GM23338 (cell line): ENCODE measurements around the gene ARID1B. TPM values are rescaled to one million over a fixed set of nuclear protein-coding genes. Genes with fewer than 3 reads are reported as not detected.

ENCODE experiments used
- ATAC-seq: fragments of 200-7000 bp; cut with Tn5 transposase; 3 replicates; pipeline ENCODE4 v1.9.1; 2020
- DNase-seq: peaks from one replicate; pipeline ENCODE4 v3.0.0-alpha.2; 2015; ENCODE audit warnings: low spot score
- H2AFZ ChIP-seq: fragments of 200-600 bp; sonication (generic); 2 replicates; pipeline ENCODE4 v1.8.0; 2016; ENCODE audit warnings: antibody characterized with exemption, mild to moderate bottlenecking, moderate library complexity
- H3F3A ChIP-seq: fragments of 200-600 bp; sonication (generic); replicated peaks from 2 replicates; pipeline ENCODE4 v1.8.0; 2017; ENCODE audit warnings: antibody characterized with exemption, mixed run types, low read depth
- H3K27ac ChIP-seq: fragments of 200-600 bp; sonication (generic); 2 replicates; pipeline ENCODE4 v1.6.1; 2016; ENCODE audit warnings: low read depth
- H3K27me3 ChIP-seq: fragments of 200-600 bp; sonication (generic); 2 replicates; pipeline ENCODE4 v1.8.0; 2016; ENCODE audit warnings: mild to moderate bottlenecking, mixed run types, moderate library complexity; ENCODE audit not compliant: insufficient read depth
- H3K36me3 ChIP-seq: fragments of 200-600 bp; sonication (generic); 2 replicates; pipeline ENCODE4 v1.8.0; 2016; ENCODE audit warnings: mild to moderate bottlenecking; ENCODE audit not compliant: insufficient read depth
- H3K4me1 ChIP-seq: fragments of 200-600 bp; sonication (generic); 2 replicates; pipeline ENCODE4 v1.8.0; 2016; ENCODE audit warnings: mild to moderate bottlenecking, moderate library complexity; ENCODE audit not compliant: insufficient read depth
- H3K4me2 ChIP-seq: fragments of 200-600 bp; sonication (generic); 2 replicates; pipeline ENCODE4 v1.7.1; 2017; ENCODE audit warnings: mixed run types
- H3K4me3 ChIP-seq: fragments of 200-600 bp; sonication (generic); 2 replicates; pipeline ENCODE4 v1.6.1; 2016; ENCODE audit warnings: mixed run types
- H3K79me2 ChIP-seq: fragments of 200-600 bp; sonication (generic); replicated peaks from 2 replicates; pipeline ENCODE4 v1.8.0; 2017; ENCODE audit warnings: mild to moderate bottlenecking; ENCODE audit not compliant: insufficient read depth
- H3K9me2 ChIP-seq: fragments of 200-600 bp; sonication (generic); 2 replicates; pipeline ENCODE4 v1.8.0; 2017; ENCODE audit not compliant: insufficient read depth
- H4K20me1 ChIP-seq: fragments of 200-600 bp; sonication (generic); replicated peaks from 2 replicates; pipeline ENCODE4 v1.8.0; 2017; ENCODE audit warnings: mild to moderate bottlenecking; ENCODE audit not compliant: insufficient read depth
- H3K27ac Mint-ChIP-seq: 2 replicates; pipeline ENCODE4 v1.8.0; 2020; ENCODE audit warnings: inconsistent platforms, mild to moderate bottlenecking, moderate library complexity, mixed read lengths
- H3K27me3 Mint-ChIP-seq: 3 replicates; pipeline ENCODE4 v1.8.0; 2022; ENCODE audit warnings: low read depth, mild to moderate bottlenecking, moderate library complexity, mixed read lengths, inconsistent platforms; ENCODE audit not compliant: insufficient read depth, poor library complexity
- H3K36me3 Mint-ChIP-seq: 3 replicates; pipeline ENCODE4 v1.8.0; 2021; ENCODE audit warnings: low read depth, mild to moderate bottlenecking, inconsistent platforms, moderate library complexity, mixed read lengths
- H3K4me1 Mint-ChIP-seq: 3 replicates; pipeline ENCODE4 v1.8.0; 2020; ENCODE audit warnings: mild to moderate bottlenecking, inconsistent platforms, mixed read lengths
- H3K4me3 Mint-ChIP-seq: 3 replicates; pipeline ENCODE4 v1.8.0; 2021; ENCODE audit warnings: moderate library complexity, mild to moderate bottlenecking, inconsistent platforms, mixed read lengths
- H3K9me3 Mint-ChIP-seq: 3 replicates; pipeline ENCODE4 v1.8.0; 2020; ENCODE audit warnings: moderate library complexity, mild to moderate bottlenecking, inconsistent platforms, mixed read lengths
- CREB1 ChIP-seq: fragments of 250-450 bp; sonication (Bioruptor Pico); IDR thresholded peaks from 2 replicates; pipeline ENCODE4 v1.5.0; 2020; ENCODE audit warnings: low read depth, mild to moderate bottlenecking, moderate library complexity
- ETS1 ChIP-seq: IDR thresholded peaks from 2 replicates; pipeline ENCODE4 v1.6.1; 2016; ENCODE audit warnings: antibody characterized with exemption
- EZH2 ChIP-seq: fragments of 200-600 bp; sonication (generic); IDR thresholded peaks from one replicate; pipeline ENCODE4 v1.8.0; 2017; ENCODE audit warnings: antibody characterized with exemption, mild to moderate bottlenecking, low read depth; ENCODE audit not compliant: unreplicated experiment
- EZH2phosphoT487 ChIP-seq: fragments of 200-600 bp; sonication (generic); IDR thresholded peaks from one replicate; pipeline ENCODE4 v1.8.1; 2018; ENCODE audit warnings: antibody characterized with exemption; ENCODE audit not compliant: unreplicated experiment
- JUNB ChIP-seq: IDR thresholded peaks from one replicate; pipeline ENCODE4 v1.6.1; 2016; ENCODE audit warnings: antibody characterized with exemption; ENCODE audit not compliant: unreplicated experiment
- NANOG ChIP-seq: IDR thresholded peaks from 2 replicates; pipeline ENCODE4 v1.6.1; 2016; ENCODE audit warnings: antibody characterized with exemption, borderline replicate concordance
- POLR2AphosphoS5 ChIP-seq: IDR thresholded peaks from 2 replicates; pipeline ENCODE4 v1.6.1; 2016; ENCODE audit warnings: antibody characterized with exemption, low read depth
- STAT1 ChIP-seq: IDR thresholded peaks from one replicate; pipeline ENCODE4 v1.6.1; 2016; ENCODE audit warnings: antibody characterized with exemption; ENCODE audit not compliant: unreplicated experiment
- ZNF114 ChIP-seq: fragments of 250-450 bp; sonication (Bioruptor Pico); IDR thresholded peaks from 2 replicates; pipeline ENCODE4 v1.5.0; 2020; ENCODE audit warnings: mild to moderate bottlenecking, moderate library complexity
- ZNF331 ChIP-seq: fragments of 250-450 bp; sonication (Bioruptor Pico); IDR thresholded peaks from 2 replicates; pipeline ENCODE4 v1.5.0; 2020; ENCODE audit warnings: low read depth, mild to moderate bottlenecking, moderate library complexity
- ZNF462 ChIP-seq: fragments of 250-450 bp; sonication (Bioruptor Pico); IDR thresholded peaks from 2 replicates; pipeline ENCODE4 v1.5.0; 2020; ENCODE audit warnings: mild to moderate bottlenecking, moderate library complexity
- polyA plus RNA-seq: library from polyadenylated mRNA; unstranded; fragments of >200 nt; fragmentation: Nextera tagmentation; extraction: Ambion mirVana; gene quantifications from 2 replicates; pipeline ENCODE4 v1.2.1, GENCODE V29; 2016
- total RNA-seq: library from RNA; depleted of rRNA; stranded (reverse); fragments of >200 nt; shearing (Covaris generic); gene quantifications from 2 replicates; pipeline ENCODE4 v1.2.3, GENCODE V29; 2014
- TF ChIP-seq, protein P1 (sequence below), 2 experiments: fragments of 200-600 bp in 1 of 2; sonication (generic) in 1 of 2; conservative IDR thresholded peaks; 2 replicates each; pipeline versions ENCODE4 v1.5.1 to v1.6.1; 2016 to 2017; ENCODE audit warnings: antibody characterized with exemption in 2 of 2, low read depth in 2 of 2, mild to moderate bottlenecking in 2 of 2, moderate library complexity in 1 of 2
- TF ChIP-seq, protein P2 (sequence below): IDR thresholded peaks from one replicate; pipeline ENCODE4 v1.6.1; 2018; ENCODE audit warnings: antibody characterized with exemption; ENCODE audit not compliant: unreplicated experiment

Gene ARID1B
- total and polyA plus RNA-seq, 2 experiments from 2014 or later = 59.3 to 72.2 TPM

GRCh38 chr6:156807028-156807427 lies 29.9 kb downstream of the ARID1B start:
- Histone ChIP-seq H4K20me1 (peaks cover 35% of the 10 kb centered on the region), H3K79me2 (peaks cover 100% of the 10 kb centered on the region), H3K27me3 (no peaks in the 10 kb centered on the region), H3K4me3 (no peak overlapping the region), H2AFZ (no peak overlapping the region), H3K27ac (no peak overlapping the region), H3K4me2 (no peak overlapping the region), H3K9me2 (no peaks in the 10 kb centered on the region), H3K36me3 (no peaks in the 10 kb centered on the region), H3F3A (no peaks in the 10 kb centered on the region), H3K4me1 (peaks cover 32% of the 10 kb centered on the region)
- peaks cover 8% of the 10 kb centered on the region for H3K27me3 Mint-ChIP-seq
- H3K4me3 Mint-ChIP-seq = no peak overlapping the region
- peaks cover 52% of the 10 kb centered on the region for H3K4me1 Mint-ChIP-seq
- ATAC-seq = peak; percentile 54
- DNase-seq = peak; percentile 46
- no peak overlapping the region for H3K27ac Mint-ChIP-seq
- H3K9me3 Mint-ChIP-seq = 0 out of 3 replicates have a peak, but pooled peaks cover 2% of the 10 kb centered on the region
- peaks cover 8% of the 10 kb centered on the region for H3K36me3 Mint-ChIP-seq
- TF ChIP-seq STAT1 (no peak), POLR2AphosphoS5 (no peak), ETS1 (no peak), ZNF114 (no peak), EZH2 (no peak), EZH2phosphoT487 (no peak), JUNB (no peak), ZNF462 (CRISPR knock-in tag) (no peak), CREB1 (no peak), NANOG (no peak), ZNF331 (no peak)
- TF ChIP-seq, protein P1, sequence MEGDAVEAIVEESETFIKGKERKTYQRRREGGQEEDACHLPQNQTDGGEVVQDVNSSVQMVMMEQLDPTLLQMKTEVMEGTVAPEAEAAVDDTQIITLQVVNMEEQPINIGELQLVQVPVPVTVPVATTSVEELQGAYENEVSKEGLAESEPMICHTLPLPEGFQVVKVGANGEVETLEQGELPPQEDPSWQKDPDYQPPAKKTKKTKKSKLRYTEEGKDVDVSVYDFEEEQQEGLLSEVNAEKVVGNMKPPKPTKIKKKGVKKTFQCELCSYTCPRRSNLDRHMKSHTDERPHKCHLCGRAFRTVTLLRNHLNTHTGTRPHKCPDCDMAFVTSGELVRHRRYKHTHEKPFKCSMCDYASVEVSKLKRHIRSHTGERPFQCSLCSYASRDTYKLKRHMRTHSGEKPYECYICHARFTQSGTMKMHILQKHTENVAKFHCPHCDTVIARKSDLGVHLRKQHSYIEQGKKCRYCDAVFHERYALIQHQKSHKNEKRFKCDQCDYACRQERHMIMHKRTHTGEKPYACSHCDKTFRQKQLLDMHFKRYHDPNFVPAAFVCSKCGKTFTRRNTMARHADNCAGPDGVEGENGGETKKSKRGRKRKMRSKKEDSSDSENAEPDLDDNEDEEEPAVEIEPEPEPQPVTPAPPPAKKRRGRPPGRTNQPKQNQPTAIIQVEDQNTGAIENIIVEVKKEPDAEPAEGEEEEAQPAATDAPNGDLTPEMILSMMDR (conservative IDR thresholded peaks at IDR 0.05; ENCODE audit: low read depth in 2 of 2) = no peak
- TF ChIP-seq, protein P2, sequence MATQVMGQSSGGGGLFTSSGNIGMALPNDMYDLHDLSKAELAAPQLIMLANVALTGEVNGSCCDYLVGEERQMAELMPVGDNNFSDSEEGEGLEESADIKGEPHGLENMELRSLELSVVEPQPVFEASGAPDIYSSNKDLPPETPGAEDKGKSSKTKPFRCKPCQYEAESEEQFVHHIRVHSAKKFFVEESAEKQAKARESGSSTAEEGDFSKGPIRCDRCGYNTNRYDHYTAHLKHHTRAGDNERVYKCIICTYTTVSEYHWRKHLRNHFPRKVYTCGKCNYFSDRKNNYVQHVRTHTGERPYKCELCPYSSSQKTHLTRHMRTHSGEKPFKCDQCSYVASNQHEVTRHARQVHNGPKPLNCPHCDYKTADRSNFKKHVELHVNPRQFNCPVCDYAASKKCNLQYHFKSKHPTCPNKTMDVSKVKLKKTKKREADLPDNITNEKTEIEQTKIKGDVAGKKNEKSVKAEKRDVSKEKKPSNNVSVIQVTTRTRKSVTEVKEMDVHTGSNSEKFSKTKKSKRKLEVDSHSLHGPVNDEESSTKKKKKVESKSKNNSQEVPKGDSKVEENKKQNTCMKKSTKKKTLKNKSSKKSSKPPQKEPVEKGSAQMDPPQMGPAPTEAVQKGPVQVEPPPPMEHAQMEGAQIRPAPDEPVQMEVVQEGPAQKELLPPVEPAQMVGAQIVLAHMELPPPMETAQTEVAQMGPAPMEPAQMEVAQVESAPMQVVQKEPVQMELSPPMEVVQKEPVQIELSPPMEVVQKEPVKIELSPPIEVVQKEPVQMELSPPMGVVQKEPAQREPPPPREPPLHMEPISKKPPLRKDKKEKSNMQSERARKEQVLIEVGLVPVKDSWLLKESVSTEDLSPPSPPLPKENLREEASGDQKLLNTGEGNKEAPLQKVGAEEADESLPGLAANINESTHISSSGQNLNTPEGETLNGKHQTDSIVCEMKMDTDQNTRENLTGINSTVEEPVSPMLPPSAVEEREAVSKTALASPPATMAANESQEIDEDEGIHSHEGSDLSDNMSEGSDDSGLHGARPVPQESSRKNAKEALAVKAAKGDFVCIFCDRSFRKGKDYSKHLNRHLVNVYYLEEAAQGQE = no peak
